HUES64 (cell line): ENCODE results near the gene CDKAL1.

Experiments used
- H3K27ac ChIP-seq: 2 replicates; pipeline ENCODE4 v1.7.0; 2013; ENCODE audit warnings: low read depth, low read length, inconsistent platforms
- H3K27me3 ChIP-seq: 2 replicates; pipeline ENCODE4 v1.6.1; 2013; ENCODE audit warnings: mild to moderate bottlenecking, low read length; ENCODE audit not compliant: insufficient read depth
- H3K36me3 ChIP-seq: 2 replicates; pipeline ENCODE4 v1.6.1; 2013; ENCODE audit warnings: mild to moderate bottlenecking, low read length; ENCODE audit not compliant: insufficient read depth
- H3K4me1 ChIP-seq: 2 replicates; pipeline ENCODE4 v1.6.1; 2013; ENCODE audit warnings: mild to moderate bottlenecking, low read length, moderate library complexity; ENCODE audit not compliant: insufficient read depth
- H3K4me3 ChIP-seq: 2 replicates; pipeline ENCODE4 v1.5.1; 2013; ENCODE audit warnings: mild to moderate bottlenecking, low read length, moderate library complexity
- H3K9ac ChIP-seq: 2 replicates; pipeline ENCODE4 v1.6.1; 2013; ENCODE audit warnings: mild to moderate bottlenecking, low read depth, low read length
- H3K9me3 ChIP-seq: 2 replicates; pipeline ENCODE4 v1.6.1; 2013; ENCODE audit warnings: low read depth, low read length; ENCODE audit not compliant: insufficient read depth
- WGBS: fragments of 150-250, 120-280 bp; methylation state at CpG from one replicate; pipeline ENCODE4 v1.1.7; 2013; ENCODE audit warnings: missing lambda C conversion rate; 5-methylcytosine and 5-hydroxymethylcytosine counted together

Gene CDKAL1

GRCh38 chr6:20572940-20573339, 38.7 kb downstream of the CDKAL1 start:
- Histone ChIP-seq H3K9me3 (no peaks in the 10 kb centered on the region), H3K9ac (no peak overlapping the region), H3K4me1 (peaks cover 11% of the 10 kb centered on the region), H3K4me3 (no peak overlapping the region), H3K27me3 (no peaks in the 10 kb centered on the region), H3K36me3 (peaks cover 3% of the 10 kb centered on the region; the same call in 1 of the 2 replicates), H3K27ac (no peak overlapping the region)
- WGBS = 97% methylated on average over 1 of the region's 1 CpG

- Histone ChIP-seq H3K4me1 (peaks cover 8% of the 10 kb centered on the region), H3K4me3 (no peak overlapping the region), H3K9ac (no peak overlapping the region), H3K36me3 (peaks cover 3% of the 10 kb centered on the region; the same call in 1 of the 2 replicates), H3K9me3 (no peaks in the 10 kb centered on the region), H3K27ac (no peak overlapping the region), H3K27me3 (no peaks in the 10 kb centered on the region)
These were observed 40.1 kb downstream of the CDKAL1 start for GRCh38 chr6:20574355-20574754.

GRCh38 chr6:20575125-20575524, 40.9 kb downstream of the CDKAL1 start:
- Histone ChIP-seq H3K4me1 (peaks cover 8% of the 10 kb centered on the region), H3K4me3 (no peak overlapping the region), H3K27me3 (no peaks in the 10 kb centered on the region), H3K27ac (no peak overlapping the region), H3K9me3 (no peaks in the 10 kb centered on the region), H3K9ac (no peak overlapping the region), H3K36me3 (peaks cover 3% of the 10 kb centered on the region; the same call in 1 of the 2 replicates)
- WGBS = 89% methylated on average over 1 of the region's 1 CpG

- H3K27me3 ChIP-seq = no peaks in the 10 kb centered on the region
- H3K4me1 ChIP-seq = peaks cover 8% of the 10 kb centered on the region
- WGBS = 89% methylated on average over 2 of the region's 4 CpGs
- peaks cover 3% of the 10 kb centered on the region; the same call in 1 of the 2 replicates for H3K36me3 ChIP-seq
- no peak overlapping the region for H3K9ac ChIP-seq
- no peak overlapping the region for H3K27ac ChIP-seq
- no peak overlapping the region for H3K4me3 ChIP-seq
- H3K9me3 ChIP-seq = no peaks in the 10 kb centered on the region
These were observed 41.6 kb downstream of the CDKAL1 start for GRCh38 chr6:20575704-20576451.

- WGBS = 100% methylated on average over 1 of the region's 3 CpGs
- peaks cover 3% of the 10 kb centered on the region; the same call in 1 of the 2 replicates for H3K36me3 ChIP-seq
- no peak overlapping the region for H3K27ac ChIP-seq
- no peak overlapping the region for H3K9ac ChIP-seq
- peaks cover 9% of the 10 kb centered on the region for H3K4me1 ChIP-seq
- H3K9me3 ChIP-seq = no peaks in the 10 kb centered on the region
- no peak overlapping the region for H3K4me3 ChIP-seq
- H3K27me3 ChIP-seq = no peaks in the 10 kb centered on the region
These were observed 43.0 kb downstream of the CDKAL1 start for GRCh38 chr6:20577173-20577688.

GRCh38 chr6:20581070-20581469, 46.8 kb downstream of the CDKAL1 start:
- no peak overlapping the region for H3K9ac ChIP-seq

GRCh38 chr6:20582586-20583443, 48.6 kb downstream of the CDKAL1 start:
- H3K4me3 ChIP-seq = no peak overlapping the region; the same call in 1 of the 2 replicates
- no peaks in the 10 kb centered on the region for H3K9me3 ChIP-seq
- H3K27ac ChIP-seq = peak overlapping the region; percentile 44; the same call in 1 of the 2 replicates
- peaks cover 29% of the 10 kb centered on the region for H3K4me1 ChIP-seq
- no peaks in the 10 kb centered on the region for H3K27me3 ChIP-seq
- H3K36me3 ChIP-seq = no peaks in the 10 kb centered on the region
- no peak overlapping the region for H3K9ac ChIP-seq
- 83% methylated on average over 3 of the region's 4 CpGs for WGBS

More at GRCh38 chr6:20581070-20581469, 46.8 kb downstream of the CDKAL1 start:
- no peaks in the 10 kb centered on the region for H3K27me3 ChIP-seq
- no peak overlapping the region for H3K27ac ChIP-seq
- no CpG with 5 or more reads among the region's 1 CpG for WGBS
- H3K4me1 ChIP-seq = peaks cover 29% of the 10 kb centered on the region
- peaks cover 3% of the 10 kb centered on the region; the same call in 1 of the 2 replicates for H3K36me3 ChIP-seq
- H3K4me3 ChIP-seq = no peak overlapping the region
- no peaks in the 10 kb centered on the region for H3K9me3 ChIP-seq

GRCh38 chr6:20583444-20583800, 49.2 kb downstream of the CDKAL1 start:
- WGBS = 46% methylated on average over 3 of the region's 3 CpGs
- H3K27ac ChIP-seq = peak overlapping the region; percentile 44; the same call in 1 of the 2 replicates
- no peak overlapping the region; the same call in 1 of the 2 replicates for H3K4me3 ChIP-seq
- H3K27me3 ChIP-seq = no peaks in the 10 kb centered on the region
- no peaks in the 10 kb centered on the region for H3K9me3 ChIP-seq
- peaks cover 29% of the 10 kb centered on the region for H3K4me1 ChIP-seq
- H3K9ac ChIP-seq = no peak overlapping the region
- H3K36me3 ChIP-seq = no peaks in the 10 kb centered on the region

- H3K4me3 ChIP-seq = no peak overlapping the region
- no peaks in the 10 kb centered on the region for H3K36me3 ChIP-seq
- H3K27ac ChIP-seq = no peak overlapping the region
- no peak overlapping the region for H3K9ac ChIP-seq
- no peaks in the 10 kb centered on the region for H3K9me3 ChIP-seq
- 84% methylated on average over 2 of the region's 2 CpGs for whole genome bisulfite sequencing
- H3K27me3 ChIP-seq = no peaks in the 10 kb centered on the region
- peaks cover 29% of the 10 kb centered on the region for H3K4me1 ChIP-seq
These were observed 50.0 kb downstream of the CDKAL1 start for GRCh38 chr6:20584100-20584731.

GRCh38 chr6:20589266-20589665, 55.0 kb downstream of the CDKAL1 start:
- Histone ChIP-seq H3K4me1 (peaks cover 5% of the 10 kb centered on the region; the same call in 1 of the 2 replicates), H3K27ac (no peak overlapping the region)

More at GRCh38 chr6:20589266-20589665, 55.0 kb downstream of the CDKAL1 start:
- no peak overlapping the region for H3K9ac ChIP-seq
- no peaks in the 10 kb centered on the region for H3K27me3 ChIP-seq
- H3K36me3 ChIP-seq = no peaks in the 10 kb centered on the region
- WGBS = 95% methylated on average over 4 of the region's 5 CpGs
- no peaks in the 10 kb centered on the region for H3K9me3 ChIP-seq
- H3K4me3 ChIP-seq = no peak overlapping the region
